Measurements from ENCODE around the gene ACAP1. TPM values are rescaled to one million over a fixed set of nuclear protein-coding genes. Genes with fewer than 3 reads are reported as not detected.
A peak's percentile ranks its signal among the peaks of the same experiment; 100 is the strongest.

Gene ACAP1
- polyA plus RNA-seq, 1 donor (not counting 4 experiments of a cell fraction or from before 2014, with no cell fraction given), result 1.7 TPM

DNA sequence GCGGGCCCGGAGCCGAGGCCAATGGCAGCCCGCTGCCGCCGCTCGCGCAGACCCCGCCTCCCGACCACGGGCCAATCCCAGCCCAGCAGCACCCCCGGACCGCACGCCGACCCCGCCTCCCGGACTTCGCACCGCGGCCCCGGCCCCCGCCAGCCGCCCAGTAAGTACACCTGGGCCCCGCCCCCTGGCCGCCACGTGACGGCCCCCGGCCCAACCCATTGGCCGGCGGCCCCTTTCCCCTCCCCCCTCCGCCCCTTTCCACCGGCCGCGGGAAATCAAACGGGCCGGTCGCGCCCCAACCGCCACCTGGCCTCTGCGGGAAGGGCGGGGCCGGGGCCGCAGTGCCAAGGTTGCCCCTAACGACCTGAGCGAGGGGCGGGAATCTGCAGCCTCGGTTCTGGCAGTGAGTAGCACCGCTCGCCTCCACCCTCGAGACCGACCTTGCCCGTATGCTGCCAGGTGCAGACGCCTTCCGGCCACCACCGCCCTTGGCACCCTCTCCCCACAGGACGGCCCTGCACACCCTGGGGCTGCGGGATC is 41.6 kb upstream of the ACAP1 start, which contains the start of gene YBX2:
Gene YBX2, minus strand, starts transcription at position 26 of the 540 bp plus-strand sequence. CDS start 139 bp downstream, outside the sequence.
- Histone ChIP-seq H3K4me2 (ENCODE audit: control insufficient read depth, extremely low read depth, insufficient read depth, low read depth, low read length) (peak within 1 kb of the TSS; percentile 73), H3K27me3 (ENCODE audit: control insufficient read depth, extremely low read depth, insufficient read depth, low read length) (peaks cover 36% of the 10 kb centered on the region), H3K9me1 (ENCODE audit: control insufficient read depth, extremely low read depth, insufficient read depth, low read length) (no peaks in the 10 kb centered on the region), H3K79me2 (ENCODE audit: control insufficient read depth, insufficient read depth, low read length) (no peaks in the 10 kb centered on the region), H3K9me3 (ENCODE audit: control insufficient read depth, low read depth, low read length) (no peaks in the 10 kb centered on the region), H3K4me3 (ENCODE audit: control insufficient read depth in 2 of 3, extremely low read depth in 1 of 3, insufficient read depth in 2 of 3, low read depth in 1 of 3, low read length in 3 of 3) (peak within 1 kb of the TSS; percentile 15 to 37 (median 25)), H3K27ac (ENCODE audit: control insufficient read depth, insufficient read depth, low read length) (no peak within 1 kb of the TSS), H2AFZ (ENCODE audit: control insufficient read depth, low read length) (peak within 1 kb of the TSS; percentile 39), H4K20me1 (ENCODE audit: control insufficient read depth, extremely low read depth, insufficient read depth, low read length) (peaks cover 2% of the 10 kb centered on the region), H3K36me3 (ENCODE audit: control insufficient read depth in 2 of 2, extremely low read depth in 1 of 2, insufficient read depth in 2 of 2, low read length in 2 of 2) (no peaks in the 10 kb centered on the region), H3K9ac (ENCODE audit: control insufficient read depth, extremely low read depth, insufficient read depth, low read length) (no peak within 1 kb of the TSS), H3K4me1 (ENCODE audit: control insufficient read depth, extremely low read depth, insufficient read depth, low read length) (peaks cover 23% of the 10 kb centered on the region)
- dilution Hi-C loops (cut with MboI; ENCODE audit: extremely low pct_ligation_motif_present, low sequenced_read_pairs), result no loop called here
- TF ChIP-seq, protein P1, sequence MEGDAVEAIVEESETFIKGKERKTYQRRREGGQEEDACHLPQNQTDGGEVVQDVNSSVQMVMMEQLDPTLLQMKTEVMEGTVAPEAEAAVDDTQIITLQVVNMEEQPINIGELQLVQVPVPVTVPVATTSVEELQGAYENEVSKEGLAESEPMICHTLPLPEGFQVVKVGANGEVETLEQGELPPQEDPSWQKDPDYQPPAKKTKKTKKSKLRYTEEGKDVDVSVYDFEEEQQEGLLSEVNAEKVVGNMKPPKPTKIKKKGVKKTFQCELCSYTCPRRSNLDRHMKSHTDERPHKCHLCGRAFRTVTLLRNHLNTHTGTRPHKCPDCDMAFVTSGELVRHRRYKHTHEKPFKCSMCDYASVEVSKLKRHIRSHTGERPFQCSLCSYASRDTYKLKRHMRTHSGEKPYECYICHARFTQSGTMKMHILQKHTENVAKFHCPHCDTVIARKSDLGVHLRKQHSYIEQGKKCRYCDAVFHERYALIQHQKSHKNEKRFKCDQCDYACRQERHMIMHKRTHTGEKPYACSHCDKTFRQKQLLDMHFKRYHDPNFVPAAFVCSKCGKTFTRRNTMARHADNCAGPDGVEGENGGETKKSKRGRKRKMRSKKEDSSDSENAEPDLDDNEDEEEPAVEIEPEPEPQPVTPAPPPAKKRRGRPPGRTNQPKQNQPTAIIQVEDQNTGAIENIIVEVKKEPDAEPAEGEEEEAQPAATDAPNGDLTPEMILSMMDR (optimal IDR thresholded peaks at IDR 0.05 in 1 of 3, IDR thresholded peaks at IDR 0.05 in 1 of 3, conservative IDR thresholded peaks at IDR 0.05 in 1 of 3; ENCODE audit: extremely low read depth in 1 of 3, insufficient read depth in 2 of 3, low read length in 3 of 3), result no peak
- TF ChIP-seq EZH2 (IDR thresholded peaks at IDR 0.05; ENCODE audit: low read length), result no peak
- no peak for DNase-seq (ENCODE audit: low read depth, low spot score)
- no peak for FAIRE-seq

DNA sequence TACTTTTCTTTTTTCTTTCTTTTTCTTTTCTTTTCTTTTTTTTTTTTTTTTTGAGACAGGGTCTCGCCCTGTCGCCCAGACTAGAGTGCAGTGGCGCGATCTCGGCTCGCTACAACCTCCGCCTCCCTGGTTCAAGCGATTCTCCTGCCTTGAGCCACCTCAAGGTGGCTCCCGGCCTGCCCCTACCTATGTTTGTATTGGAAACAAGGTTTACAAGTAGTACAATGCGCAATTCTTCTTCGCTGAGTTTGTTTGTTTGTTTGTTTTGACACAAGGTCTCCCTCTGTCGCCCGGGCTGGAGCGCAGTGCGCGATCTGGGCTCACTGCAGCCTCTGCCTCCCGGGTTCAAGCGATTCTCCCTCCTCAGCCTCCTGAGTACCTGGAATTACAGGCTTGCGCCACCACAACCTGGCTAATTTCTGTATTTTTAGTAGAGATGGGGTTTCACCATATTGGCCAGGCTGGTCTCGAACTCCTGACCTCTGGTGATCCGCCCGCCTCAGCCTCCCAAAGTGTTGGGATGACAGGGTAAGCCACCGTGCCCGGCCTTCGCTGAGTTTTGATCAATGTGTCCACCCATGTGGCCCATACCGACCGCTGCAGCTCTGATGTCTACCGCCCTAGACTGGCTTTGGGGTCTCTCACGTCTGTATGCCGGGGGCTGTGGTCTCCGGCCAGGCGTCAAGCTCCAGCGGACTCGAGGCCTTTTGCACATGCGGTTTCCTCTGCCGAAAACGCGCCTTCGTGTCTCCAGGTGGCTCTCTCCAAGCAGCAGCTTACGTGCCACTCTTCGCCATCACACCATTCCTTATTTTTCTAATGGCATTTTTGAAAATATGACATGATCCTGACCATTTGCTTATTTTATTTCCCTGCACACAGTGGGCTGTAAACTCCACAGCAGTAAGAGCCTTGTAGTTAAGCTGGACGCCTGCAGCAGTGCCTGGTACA is 40.8 kb upstream of the ACAP1 start:
- Histone ChIP-seq H3K4me1 (ENCODE audit: control insufficient read depth, extremely low read depth, insufficient read depth, low read length) (peaks cover 23% of the 10 kb centered on the region), H3K9ac (ENCODE audit: control insufficient read depth, extremely low read depth, insufficient read depth, low read length) (no peak overlapping the region), H3K36me3 (ENCODE audit: control insufficient read depth in 2 of 2, extremely low read depth in 1 of 2, insufficient read depth in 2 of 2, low read length in 2 of 2) (no peaks in the 10 kb centered on the region), H3K9me3 (ENCODE audit: control insufficient read depth, low read depth, low read length) (no peaks in the 10 kb centered on the region), H3K4me2 (ENCODE audit: control insufficient read depth, extremely low read depth, insufficient read depth, low read depth, low read length) (peak overlapping the region; percentile 73), H4K20me1 (ENCODE audit: control insufficient read depth, extremely low read depth, insufficient read depth, low read length) (peaks cover 2% of the 10 kb centered on the region), H3K79me2 (ENCODE audit: control insufficient read depth, insufficient read depth, low read length) (no peaks in the 10 kb centered on the region), H3K27ac (ENCODE audit: control insufficient read depth, insufficient read depth, low read length) (no peak overlapping the region), H3K4me3 (ENCODE audit: control insufficient read depth in 2 of 3, extremely low read depth in 1 of 3, insufficient read depth in 2 of 3, low read depth in 1 of 3, low read length in 3 of 3) (peak overlapping the region in 1 of 3 experiments; percentile 37), H3K9me1 (ENCODE audit: control insufficient read depth, extremely low read depth, insufficient read depth, low read length) (no peaks in the 10 kb centered on the region), H3K27me3 (ENCODE audit: control insufficient read depth, extremely low read depth, insufficient read depth, low read length) (peaks cover 33% of the 10 kb centered on the region), H2AFZ (ENCODE audit: control insufficient read depth, low read length) (no peak overlapping the region)
- dilution Hi-C loops (cut with MboI; ENCODE audit: extremely low pct_ligation_motif_present, low sequenced_read_pairs), result no loop called here
- no peak for FAIRE-seq
- TF ChIP-seq, protein P1 (optimal IDR thresholded peaks at IDR 0.05 in 1 of 3, IDR thresholded peaks at IDR 0.05 in 1 of 3, conservative IDR thresholded peaks at IDR 0.05 in 1 of 3; ENCODE audit: extremely low read depth in 1 of 3, insufficient read depth in 2 of 3, low read length in 3 of 3), result no peak
- TF ChIP-seq EZH2 (IDR thresholded peaks at IDR 0.05; ENCODE audit: low read length), result no peak
- DNase-seq (ENCODE audit: low read depth, low spot score), result no peak
